DND-41 (cell line): ENCODE measurements around the gene ATP8A2.

Experiments
- ATAC-seq: fragments of 200-7000 bp; cut with Tn5 transposase; 3 replicates; pipeline ENCODE4 v1.9.1; 2021; ENCODE audit warnings: low read depth; ENCODE audit not compliant: insufficient read depth
- DNase-seq: peaks from one replicate; pipeline ENCODE4 v3.0.0-alpha.2; 2020
- H2AFZ ChIP-seq: 2 replicates; pipeline ENCODE4 v1.6.0; 2012; ENCODE audit warnings: low read depth, low read length
- H3K27ac ChIP-seq: 2 replicates; pipeline ENCODE4 v1.5.1; 2012; ENCODE audit warnings: low read length, inconsistent platforms
- H3K27me3 ChIP-seq: fragments of 200-600 bp; sonication (generic); 2 replicates; pipeline ENCODE4 v1.6.0; 2012; ENCODE audit warnings: low read length, mild to moderate bottlenecking, inconsistent platforms; ENCODE audit not compliant: insufficient read depth, poor library complexity
- H3K36me3 ChIP-seq: 2 replicates; pipeline ENCODE4 v1.5.1; 2012; ENCODE audit warnings: low read length, inconsistent platforms; ENCODE audit not compliant: insufficient read depth
- H3K4me1 ChIP-seq: 2 replicates; pipeline ENCODE4 v1.5.1; 2012; ENCODE audit warnings: mild to moderate bottlenecking, low read length; ENCODE audit not compliant: insufficient read depth
- H3K4me2 ChIP-seq: 2 replicates; pipeline ENCODE4 v1.6.0; 2012; ENCODE audit warnings: mild to moderate bottlenecking, moderate library complexity, low read length, inconsistent platforms; ENCODE audit not compliant: insufficient read depth
- H3K4me3 ChIP-seq, 2 experiments: fragments of 200-600 bp in 1 of 2; shearing (Covaris generic) in 1 of 2; 2 replicates each; pipeline ENCODE4 v1.5.1; 2012 to 2016; ENCODE audit warnings: inconsistent platforms in 2 of 2, low read length in 2 of 2, mild to moderate bottlenecking in 2 of 2, low read depth in 1 of 2, moderate library complexity in 1 of 2
- H3K79me2 ChIP-seq: 2 replicates; pipeline ENCODE4 v1.6.0; 2012; ENCODE audit warnings: low read length, inconsistent platforms; ENCODE audit not compliant: insufficient read depth
- H3K9ac ChIP-seq: 2 replicates; pipeline ENCODE4 v1.6.0; 2012; ENCODE audit warnings: low read depth, mild to moderate bottlenecking, inconsistent platforms, low read length, moderate library complexity
- H3K9me3 ChIP-seq: 2 replicates; pipeline ENCODE4 v1.5.1; 2012; ENCODE audit warnings: low read length, moderate library complexity, mild to moderate bottlenecking, inconsistent platforms; ENCODE audit not compliant: insufficient read depth, severe bottlenecking
- H4K20me1 ChIP-seq: 2 replicates; pipeline ENCODE4 v1.6.0; 2012; ENCODE audit warnings: low read length; ENCODE audit not compliant: insufficient read depth
- EZH2 ChIP-seq: IDR thresholded peaks from 3 replicates; pipeline ENCODE4 v1.6.1; 2012; ENCODE audit warnings: borderline replicate concordance, low read depth, mild to moderate bottlenecking, moderate library complexity, low read length, inconsistent platforms; ENCODE audit not compliant: severe bottlenecking
- TF ChIP-seq, protein P1 (sequence below): IDR thresholded peaks from 2 replicates; pipeline ENCODE4 v1.5.1; 2012; ENCODE audit warnings: borderline replicate concordance, low read length, moderate library complexity, mild to moderate bottlenecking; ENCODE audit not compliant: poor library complexity, severe bottlenecking; ENCODE audit errors: extremely low read depth

Gene ATP8A2

DNA sequence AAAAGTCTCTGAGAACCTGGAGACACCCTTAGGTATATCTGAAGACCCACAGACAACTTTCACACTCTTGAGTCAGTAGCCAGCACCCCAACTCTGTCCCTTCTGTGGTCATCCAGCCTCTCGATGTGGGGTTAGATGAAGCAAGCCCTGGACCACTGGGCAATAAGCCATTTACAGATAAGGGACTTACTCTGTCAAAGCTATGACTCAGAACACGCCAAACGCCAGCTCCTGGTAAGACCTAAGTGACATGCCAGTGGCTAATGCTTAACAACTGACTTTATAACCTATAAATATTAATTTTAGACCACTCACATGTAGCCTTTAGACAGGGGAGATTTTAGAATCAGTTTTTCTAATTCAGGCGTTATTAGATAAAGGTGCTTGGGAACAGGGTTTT, 594.3 kb downstream of the ATP8A2 start:
- Histone ChIP-seq H3K27me3 (no peaks in the 10 kb centered on the region), H3K79me2 (no peaks in the 10 kb centered on the region), H4K20me1 (no peaks in the 10 kb centered on the region), H3K9ac (no peak overlapping the region), H2AFZ (no peak overlapping the region), H3K4me2 (no peak overlapping the region), H3K27ac (no peak overlapping the region), H3K4me1 (peaks cover 3% of the 10 kb centered on the region; the same call in 1 of the 2 replicates), H3K36me3 (no peaks in the 10 kb centered on the region), H3K9me3 (no peaks in the 10 kb centered on the region), H3K4me3 (no peak overlapping the region)
- no peak for ATAC-seq
- DNase-seq, result no peak
- TF ChIP-seq EZH2, result no peak
- TF ChIP-seq, protein P1, sequence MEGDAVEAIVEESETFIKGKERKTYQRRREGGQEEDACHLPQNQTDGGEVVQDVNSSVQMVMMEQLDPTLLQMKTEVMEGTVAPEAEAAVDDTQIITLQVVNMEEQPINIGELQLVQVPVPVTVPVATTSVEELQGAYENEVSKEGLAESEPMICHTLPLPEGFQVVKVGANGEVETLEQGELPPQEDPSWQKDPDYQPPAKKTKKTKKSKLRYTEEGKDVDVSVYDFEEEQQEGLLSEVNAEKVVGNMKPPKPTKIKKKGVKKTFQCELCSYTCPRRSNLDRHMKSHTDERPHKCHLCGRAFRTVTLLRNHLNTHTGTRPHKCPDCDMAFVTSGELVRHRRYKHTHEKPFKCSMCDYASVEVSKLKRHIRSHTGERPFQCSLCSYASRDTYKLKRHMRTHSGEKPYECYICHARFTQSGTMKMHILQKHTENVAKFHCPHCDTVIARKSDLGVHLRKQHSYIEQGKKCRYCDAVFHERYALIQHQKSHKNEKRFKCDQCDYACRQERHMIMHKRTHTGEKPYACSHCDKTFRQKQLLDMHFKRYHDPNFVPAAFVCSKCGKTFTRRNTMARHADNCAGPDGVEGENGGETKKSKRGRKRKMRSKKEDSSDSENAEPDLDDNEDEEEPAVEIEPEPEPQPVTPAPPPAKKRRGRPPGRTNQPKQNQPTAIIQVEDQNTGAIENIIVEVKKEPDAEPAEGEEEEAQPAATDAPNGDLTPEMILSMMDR, result no peak

- no peaks in the 10 kb centered on the region for H3K36me3 ChIP-seq
- no peak overlapping the region for H3K4me3 ChIP-seq
- H3K27ac ChIP-seq, result no peak overlapping the region
- no peak for TF ChIP-seq EZH2
- TF ChIP-seq, protein P1, result no peak
- ATAC-seq, result no peak
- H3K27me3 ChIP-seq, result no peaks in the 10 kb centered on the region
- H3K79me2 ChIP-seq, result no peaks in the 10 kb centered on the region
- H4K20me1 ChIP-seq, result no peaks in the 10 kb centered on the region
- DNase-seq, result no peak
- H3K9me3 ChIP-seq, result no peaks in the 10 kb centered on the region
- H3K4me2 ChIP-seq, result no peak overlapping the region
- no peak overlapping the region for H3K9ac ChIP-seq
- no peak overlapping the region for H2AFZ ChIP-seq
- peaks cover 13% of the 10 kb centered on the region for H3K4me1 ChIP-seq
Measured at GRCh38 chr13:25967144-25967543, 595.4 kb downstream of the ATP8A2 start.

GRCh38 chr13:25971047-25971446, 599.3 kb downstream of the ATP8A2 start:
- no peaks in the 10 kb centered on the region for H4K20me1 ChIP-seq
- H3K36me3 ChIP-seq, result no peaks in the 10 kb centered on the region
- no peak for DNase-seq
- ATAC-seq, result peak; percentile 15; the same call in 2 of the 3 replicates
- H3K27ac ChIP-seq, result 0 out of 2 replicates have a peak overlapping the region, but pooled peaks have one; percentile 6
- H3K4me3 ChIP-seq, result no peak overlapping the region
- no peaks in the 10 kb centered on the region for H3K27me3 ChIP-seq
- no peaks in the 10 kb centered on the region for H3K9me3 ChIP-seq
- TF ChIP-seq EZH2, result no peak
- TF ChIP-seq, protein P1, result no peak
- no peak overlapping the region for H2AFZ ChIP-seq
- H3K9ac ChIP-seq, result no peak overlapping the region
- H3K4me2 ChIP-seq, result no peak overlapping the region
- H3K4me1 ChIP-seq, result peaks cover 32% of the 10 kb centered on the region
- no peaks in the 10 kb centered on the region for H3K79me2 ChIP-seq
